Upper lobe of left lung (tissue), 4 donors: Measurements from ENCODE around the gene METTL17.

ENCODE experiments used
- CTCF ChIP-seq, 6 experiments: fragments of 450-650 bp in 4 of 6; fragments of 200-600 bp in 2 of 6; sonication (generic) in 2 of 6; IDR thresholded peaks; one replicate each; pipeline ENCODE4 v1.5.1; 2016 to 2019; ENCODE audit warnings: antibody characterized with exemption in 6 of 6
- EP300 ChIP-seq, 4 donors: sonication (generic); formaldehyde crosslinking; IDR thresholded peaks; one replicate each; pipeline ENCODE4 v1.5.1; 2017; ENCODE audit warnings: antibody characterized with exemption in 4 of 4, control low read depth in 2 of 4
- POLR2A ChIP-seq, 4 donors: fragments of 450-650 bp; IDR thresholded peaks; one replicate each; pipeline ENCODE4 v1.5.1; 2016 to 2017; ENCODE audit warnings: antibody characterized with exemption in 4 of 4, mild to moderate bottlenecking in 2 of 4
- POLR2AphosphoS5 ChIP-seq, 2 donors: sonication (generic); formaldehyde crosslinking; IDR thresholded peaks; one replicate each; pipeline ENCODE4 v1.5.1; 2017; ENCODE audit warnings: antibody characterized with exemption in 2 of 2

- peak in 2 of 4 donors; percentile 43 to 83 for TF ChIP-seq POLR2A (IDR thresholded peaks at IDR 0.05)
- TF ChIP-seq CTCF (IDR thresholded peaks at IDR 0.05), result peak in 2 of 6 experiments; percentile 28 to 42
- TF ChIP-seq EP300 (IDR thresholded peaks at IDR 0.05), result peak in 1 of 4 donors; percentile 30
- peak; percentile 78 to 85 for TF ChIP-seq POLR2AphosphoS5 (IDR thresholded peaks at IDR 0.05)
Measured at GRCh38 chr14:20989787-20990600, at the start of gene METTL17.
